HS-5 (cell line): Measurements from ENCODE around the gene OLIG3.

Experiments used
- DNase-seq: peaks from one replicate; pipeline ENCODE4 v3.0.0-alpha.2; 2012; ENCODE audit warnings: low read depth

OLIG3 gene

GRCh38 chr6:137467211-137467610 is 27.0 kb downstream of the OLIG3 start:
- no peak for DNase-seq

GRCh38 chr6:137465378-137466009 is 28.7 kb downstream of the OLIG3 start:
- DNase-seq, result no peak

- DNase-seq, result no peak
Observed at GRCh38 chr6:137452333-137452894, 41.8 kb downstream of the OLIG3 start.

- DNase-seq, result no peak
Observed at GRCh38 chr6:137443901-137444300, 50.3 kb downstream of the OLIG3 start.
